ENCODE results near the gene MTUS2. TPM values are rescaled to one million over a fixed set of nuclear protein-coding genes. Genes with fewer than 3 reads are reported as not detected.

Gene MTUS2
- total RNA-seq, 1 donor from 2014 or later: 0.67 TPM

GRCh38 chr13:29059800-29060199, 239.7 kb downstream of the MTUS2 start:
- Histone ChIP-seq H3K27ac (no peak overlapping the region), H2AFZ (replicated peaks) (no peak overlapping the region), H3F3A (ENCODE audit: low read depth) (no peaks in the 10 kb centered on the region), H3K4me2 (no peak overlapping the region), H3K27me3 (no peaks in the 10 kb centered on the region), H3K79me2 (ENCODE audit: low read depth) (no peaks in the 10 kb centered on the region), H3K9me3 (ENCODE audit: low read depth) (peaks cover 5% of the 10 kb centered on the region), H3K9ac (no peak overlapping the region), H3K4me1 (no peaks in the 10 kb centered on the region), H4K20me1 (ENCODE audit: low read depth) (no peaks in the 10 kb centered on the region), H3K4me3 (no peak overlapping the region), H3K36me3 (no peaks in the 10 kb centered on the region)
- Mint-ChIP-seq H3K9me3 (peaks cover 7% of the 10 kb centered on the region), H3K4me3 (no peak overlapping the region), H3K4me1 (no peaks in the 10 kb centered on the region), H3K36me3 (no peaks in the 10 kb centered on the region), H3K27me3 (ENCODE audit: insufficient read depth, low read depth) (no peaks in the 10 kb centered on the region), H3K27ac (no peak overlapping the region)
- no peak for DNase-seq (ENCODE audit: low spot score)
- TF ChIP-seq EZH2 (IDR thresholded peaks at IDR 0.05) (no peak), CTCF (IDR thresholded peaks at IDR 0.05) (no peak), EZH2phosphoT487 (IDR thresholded peaks at IDR 0.05) (no peak)

GRCh38 chr13:29065142-29065541, 245.0 kb downstream of the MTUS2 start:
- no peaks in the 10 kb centered on the region for H3K9me3 ChIP-seq (ENCODE audit: low read depth)
- H3K4me3 Mint-ChIP-seq: no peak overlapping the region

GRCh38 chr13:29067306-29067945, 247.3 kb downstream of the MTUS2 start:
- Histone ChIP-seq H3K9me3 (ENCODE audit: low read depth) (no peaks in the 10 kb centered on the region), H3K4me1 (no peaks in the 10 kb centered on the region), H2AFZ (replicated peaks) (no peak overlapping the region), H3K27ac (no peak overlapping the region), H3K36me3 (no peaks in the 10 kb centered on the region), H3F3A (ENCODE audit: low read depth) (no peaks in the 10 kb centered on the region), H3K4me3 (no peak overlapping the region), H3K79me2 (ENCODE audit: low read depth) (no peaks in the 10 kb centered on the region), H3K4me2 (no peak overlapping the region), H3K27me3 (no peaks in the 10 kb centered on the region), H3K9ac (no peak overlapping the region), H4K20me1 (ENCODE audit: low read depth) (no peaks in the 10 kb centered on the region)
- TF ChIP-seq EZH2phosphoT487 (IDR thresholded peaks at IDR 0.05) (no peak), CTCF (IDR thresholded peaks at IDR 0.05) (no peak)
- no peaks in the 10 kb centered on the region for H3K4me1 Mint-ChIP-seq
- no peak for DNase-seq (ENCODE audit: low spot score)
- no peak overlapping the region for H3K27ac Mint-ChIP-seq
- no peak overlapping the region for H3K4me3 Mint-ChIP-seq
- no peaks in the 10 kb centered on the region for H3K36me3 Mint-ChIP-seq
- H3K27me3 Mint-ChIP-seq (ENCODE audit: insufficient read depth, low read depth): no peaks in the 10 kb centered on the region
- no peaks in the 10 kb centered on the region for H3K9me3 Mint-ChIP-seq

More at GRCh38 chr13:29065142-29065541, 245.0 kb downstream of the MTUS2 start:
- Histone ChIP-seq H3K79me2 (ENCODE audit: low read depth) (no peaks in the 10 kb centered on the region), H3F3A (ENCODE audit: low read depth) (no peaks in the 10 kb centered on the region), H3K27ac (no peak overlapping the region), H3K4me1 (no peaks in the 10 kb centered on the region), H3K36me3 (no peaks in the 10 kb centered on the region), H4K20me1 (ENCODE audit: low read depth) (no peaks in the 10 kb centered on the region), H3K27me3 (no peaks in the 10 kb centered on the region), H3K4me3 (no peak overlapping the region), H3K4me2 (no peak overlapping the region), H2AFZ (replicated peaks) (no peak overlapping the region), H3K9ac (no peak overlapping the region)
- Mint-ChIP-seq H3K4me1 (no peaks in the 10 kb centered on the region), H3K27me3 (ENCODE audit: insufficient read depth, low read depth) (no peaks in the 10 kb centered on the region), H3K36me3 (no peaks in the 10 kb centered on the region), H3K9me3 (no peaks in the 10 kb centered on the region), H3K27ac (no peak overlapping the region)
- TF ChIP-seq CTCF (IDR thresholded peaks at IDR 0.05) (no peak), EZH2 (IDR thresholded peaks at IDR 0.05) (no peak), EZH2phosphoT487 (IDR thresholded peaks at IDR 0.05) (no peak)
- no peak for DNase-seq (ENCODE audit: low spot score)

Data from neural progenitor cell (in vitro differentiated cells).